ENCODE measurements around the gene BID. TPM values are rescaled to one million over a fixed set of nuclear protein-coding genes. Genes with fewer than 3 reads are reported as not detected.
"Not testable (repeated sequence)": the region's sequence is repeated elsewhere in the genome, so short reads cannot be mapped to it uniquely, and the experiment has no call there.

The BID gene
- total and polyA plus RNA-seq, 5 donors from 2014 or later = 17.6 to 84.0 (median 64.3) TPM

DNA sequence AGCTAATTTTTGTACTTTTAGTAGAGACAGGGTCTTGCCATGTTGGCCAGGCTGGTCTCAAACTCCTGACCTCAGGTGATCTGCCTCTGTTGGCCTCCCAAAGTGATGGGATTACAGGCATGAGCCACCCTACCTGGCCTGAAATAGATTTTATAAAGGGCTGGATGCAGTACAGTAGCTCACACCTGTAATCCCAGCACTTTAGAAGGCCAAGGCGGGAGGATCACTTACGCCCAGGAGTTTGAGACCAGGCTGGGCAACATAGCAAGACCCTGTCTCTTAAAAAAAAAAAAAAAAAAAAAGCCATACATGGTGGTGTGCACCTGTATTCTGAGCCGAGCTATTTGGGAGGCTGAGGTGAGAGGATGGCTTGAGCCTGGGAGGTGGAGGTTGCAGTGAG lies 76.0 kb downstream of the BID start:
- Mint-ChIP-seq H3K36me3 (peaks cover 24% of the 10 kb centered on the region), H3K4me1 (peaks cover 8 to 20% (median 13%) of the 10 kb centered on the region in 4 donors), H3K27ac (peak overlapping the region in 1 of 3 donors; percentile 29)
- H3K27me3 Mint-ChIP-seq; ATAC-seq (ENCODE audit: low read depth in 2 of 2); H3K4me3 ChIP-seq (ENCODE audit: low read depth, low read length); H3K9me3 Mint-ChIP-seq; H3K27me3 ChIP-seq (ENCODE audit: control insufficient read depth, insufficient read depth, low read length); DNase-seq; H3K27ac ChIP-seq (ENCODE audit: insufficient read depth, low read length, poor library complexity, severe bottlenecking); H3K9me3 ChIP-seq (ENCODE audit: control insufficient read depth in 2 of 2, low read length in 2 of 2); H3K4me3 Mint-ChIP-seq; H3K4me1 ChIP-seq (ENCODE audit: control insufficient read depth, insufficient read depth, low read length, poor library complexity, severe bottlenecking): not testable (repeated sequence)
- H3K36me3 ChIP-seq (ENCODE audit: control insufficient read depth, insufficient read depth, low read length) = peaks cover 20% of the 10 kb centered on the region

- DNase-seq; H3K4me1 ChIP-seq (ENCODE audit: control insufficient read depth, insufficient read depth, low read length, poor library complexity, severe bottlenecking); H3K27me3 Mint-ChIP-seq; H3K9me3 ChIP-seq (ENCODE audit: control insufficient read depth in 2 of 2, low read length in 2 of 2); H3K9me3 Mint-ChIP-seq; H3K27ac Mint-ChIP-seq; H3K4me3 Mint-ChIP-seq; H3K4me3 ChIP-seq (ENCODE audit: low read depth, low read length); H3K27me3 ChIP-seq (ENCODE audit: control insufficient read depth, insufficient read depth, low read length); H3K27ac ChIP-seq (ENCODE audit: insufficient read depth, low read length, poor library complexity, severe bottlenecking); ATAC-seq (ENCODE audit: low read depth in 2 of 2): not testable (repeated sequence)
- peaks cover 20% of the 10 kb centered on the region for H3K36me3 ChIP-seq (ENCODE audit: control insufficient read depth, insufficient read depth, low read length)
- H3K4me1 Mint-ChIP-seq = peaks cover 8 to 20% (median 13%) of the 10 kb centered on the region in 4 donors
- H3K36me3 Mint-ChIP-seq = peaks cover 18% of the 10 kb centered on the region
Observed at GRCh38 chr22:17697196-17697595, 77.1 kb downstream of the BID start.

- Histone ChIP-seq H3K36me3 (ENCODE audit: control insufficient read depth, insufficient read depth, low read length) (peaks cover 22% of the 10 kb centered on the region), H3K9me3 (ENCODE audit: control insufficient read depth in 2 of 2, low read length in 2 of 2) (no peaks in the 10 kb centered on the region), H3K27me3 (ENCODE audit: control insufficient read depth, insufficient read depth, low read length) (no peaks in the 10 kb centered on the region), H3K27ac (ENCODE audit: insufficient read depth, low read length, poor library complexity, severe bottlenecking) (no peak overlapping the region), H3K4me1 (ENCODE audit: control insufficient read depth, insufficient read depth, low read length, poor library complexity, severe bottlenecking) (no peaks in the 10 kb centered on the region), H3K4me3 (ENCODE audit: low read depth, low read length) (no peak overlapping the region)
- Mint-ChIP-seq H3K27ac (no peak overlapping the region), H3K4me1 (peaks cover 10 to 20% (median 13%) of the 10 kb centered on the region in 4 donors), H3K9me3 (no peaks in the 10 kb centered on the region), H3K27me3 (no peaks in the 10 kb centered on the region), H3K4me3 (no peak overlapping the region), H3K36me3 (peaks cover 18% of the 10 kb centered on the region)
- ATAC-seq (ENCODE audit: low read depth in 2 of 2) (no peak), DNase-seq (no peak)
Observed at GRCh38 chr22:17695986-17696385, 78.3 kb downstream of the BID start.

- Histone ChIP-seq H3K36me3 (ENCODE audit: control insufficient read depth, insufficient read depth, low read length) (peaks cover 27% of the 10 kb centered on the region), H3K4me1 (ENCODE audit: control insufficient read depth, insufficient read depth, low read length, poor library complexity, severe bottlenecking) (no peaks in the 10 kb centered on the region), H3K4me3 (ENCODE audit: low read depth, low read length) (no peak overlapping the region), H3K9me3 (ENCODE audit: control insufficient read depth in 2 of 2, low read length in 2 of 2) (no peaks in the 10 kb centered on the region), H3K27me3 (ENCODE audit: control insufficient read depth, insufficient read depth, low read length) (no peaks in the 10 kb centered on the region), H3K27ac (ENCODE audit: insufficient read depth, low read length, poor library complexity, severe bottlenecking) (no peak overlapping the region)
- no peak overlapping the region for H3K4me3 Mint-ChIP-seq
- DNase-seq = peak in 1 of 3 donors; percentile 13
- no peaks in the 10 kb centered on the region for H3K27me3 Mint-ChIP-seq
- no peak overlapping the region for H3K27ac Mint-ChIP-seq
- H3K4me1 Mint-ChIP-seq = peaks cover 10 to 14% (median 12%) of the 10 kb centered on the region in 4 donors
- no peak for ATAC-seq (ENCODE audit: low read depth in 2 of 2)
- H3K9me3 Mint-ChIP-seq = no peaks in the 10 kb centered on the region
- peaks cover 12% of the 10 kb centered on the region for H3K36me3 Mint-ChIP-seq
Observed at GRCh38 chr22:17694752-17695151, 79.5 kb downstream of the BID start.

- no peak overlapping the region for H3K27ac Mint-ChIP-seq
- no peaks in the 10 kb centered on the region for H3K4me1 ChIP-seq (ENCODE audit: control insufficient read depth, insufficient read depth, low read length, poor library complexity, severe bottlenecking)
- no peak overlapping the region for H3K4me3 ChIP-seq (ENCODE audit: low read depth, low read length)
- no peak for ATAC-seq (ENCODE audit: low read depth in 2 of 2)
- H3K27me3 ChIP-seq (ENCODE audit: control insufficient read depth, insufficient read depth, low read length) = no peaks in the 10 kb centered on the region
- no peak overlapping the region for H3K4me3 Mint-ChIP-seq
- DNase-seq = no peak
- no peak overlapping the region for H3K27ac ChIP-seq (ENCODE audit: insufficient read depth, low read length, poor library complexity, severe bottlenecking)
- H3K36me3 Mint-ChIP-seq = peaks cover 8% of the 10 kb centered on the region
- no peaks in the 10 kb centered on the region for H3K9me3 ChIP-seq (ENCODE audit: control insufficient read depth in 2 of 2, low read length in 2 of 2)
- H3K9me3 Mint-ChIP-seq = no peaks in the 10 kb centered on the region
- no peaks in the 10 kb centered on the region for H3K27me3 Mint-ChIP-seq
- H3K4me1 Mint-ChIP-seq = peaks cover 5 to 14% (median 12%) of the 10 kb centered on the region in 4 donors
- H3K36me3 ChIP-seq (ENCODE audit: control insufficient read depth, insufficient read depth, low read length) = peaks cover 29% of the 10 kb centered on the region
Observed at GRCh38 chr22:17694193-17694592, 80.1 kb downstream of the BID start.

DNA sequence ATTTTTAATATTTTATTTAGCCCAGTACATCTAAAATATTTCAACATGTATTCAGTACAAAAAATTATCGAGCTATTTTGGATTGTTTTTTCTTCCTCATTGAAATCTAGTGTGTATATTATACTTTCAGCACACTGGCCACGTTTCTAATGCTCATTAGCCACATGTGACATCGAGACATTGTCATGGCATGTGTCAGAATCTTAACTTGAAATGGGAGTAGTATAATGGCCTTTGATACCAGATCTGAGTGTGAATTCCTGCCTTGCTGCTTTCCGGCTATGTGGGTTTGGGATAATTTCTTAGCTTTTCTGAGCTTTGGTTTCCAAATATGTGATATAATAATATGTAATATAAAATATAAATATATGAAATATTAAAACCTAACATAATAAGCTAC lies 81.4 kb downstream of the BID start:
- no peak overlapping the region for H3K4me3 ChIP-seq (ENCODE audit: low read depth, low read length)
- no peaks in the 10 kb centered on the region for H3K9me3 ChIP-seq (ENCODE audit: control insufficient read depth in 2 of 2, low read length in 2 of 2)
- peaks cover 33% of the 10 kb centered on the region for H3K36me3 ChIP-seq (ENCODE audit: control insufficient read depth, insufficient read depth, low read length)
- Mint-ChIP-seq H3K4me3 (no peak overlapping the region), H3K9me3 (no peaks in the 10 kb centered on the region), H3K27ac (no peak overlapping the region), H3K27me3 (no peaks in the 10 kb centered on the region), H3K4me1 (peaks cover 0 to 8% (median 6%) of the 10 kb centered on the region in 4 donors), H3K36me3 (peaks cover 8% of the 10 kb centered on the region)
- no peak overlapping the region for H3K27ac ChIP-seq (ENCODE audit: insufficient read depth, low read length, poor library complexity, severe bottlenecking)
- no peaks in the 10 kb centered on the region for H3K27me3 ChIP-seq (ENCODE audit: control insufficient read depth, insufficient read depth, low read length)
- DNase-seq = no peak
- ATAC-seq (ENCODE audit: low read depth in 2 of 2) = no peak
- no peaks in the 10 kb centered on the region for H3K4me1 ChIP-seq (ENCODE audit: control insufficient read depth, insufficient read depth, low read length, poor library complexity, severe bottlenecking)

GRCh38 chr22:17684245-17684644 lies 90.0 kb downstream of the BID start:
- H3K36me3 ChIP-seq (ENCODE audit: control insufficient read depth, insufficient read depth, low read length) = peaks cover 14% of the 10 kb centered on the region
- no peaks in the 10 kb centered on the region for H3K27me3 ChIP-seq (ENCODE audit: control insufficient read depth, insufficient read depth, low read length)
- Mint-ChIP-seq H3K4me1 (peaks cover 4 to 14% (median 10%) of the 10 kb centered on the region in 4 donors), H3K4me3 (no peak overlapping the region), H3K9me3 (no peaks in the 10 kb centered on the region), H3K27ac (no peak overlapping the region), H3K27me3 (no peaks in the 10 kb centered on the region), H3K36me3 (peaks cover 6% of the 10 kb centered on the region)
- H3K4me1 ChIP-seq (ENCODE audit: control insufficient read depth, insufficient read depth, low read length, poor library complexity, severe bottlenecking) = no peaks in the 10 kb centered on the region
- no peak for ATAC-seq (ENCODE audit: low read depth in 2 of 2)
- H3K4me3 ChIP-seq (ENCODE audit: low read depth, low read length) = no peak overlapping the region
- H3K9me3 ChIP-seq (ENCODE audit: control insufficient read depth in 2 of 2, low read length in 2 of 2) = no peaks in the 10 kb centered on the region
- H3K27ac ChIP-seq (ENCODE audit: insufficient read depth, low read length, poor library complexity, severe bottlenecking) = no peak overlapping the region
- DNase-seq = no peak

Data from CD4-positive, CD25-positive, alpha-beta regulatory T cell (primary cell).